GM19193 (cell line): ENCODE results near the gene GC.

ENCODE experiments used
- POLR2A ChIP-seq: IDR thresholded peaks from 4 replicates; pipeline ENCODE4 v1.6.1; 2011; ENCODE audit not compliant: insufficient read depth, insufficient read length; ENCODE audit errors: extremely low read depth

Gene GC

DNA sequence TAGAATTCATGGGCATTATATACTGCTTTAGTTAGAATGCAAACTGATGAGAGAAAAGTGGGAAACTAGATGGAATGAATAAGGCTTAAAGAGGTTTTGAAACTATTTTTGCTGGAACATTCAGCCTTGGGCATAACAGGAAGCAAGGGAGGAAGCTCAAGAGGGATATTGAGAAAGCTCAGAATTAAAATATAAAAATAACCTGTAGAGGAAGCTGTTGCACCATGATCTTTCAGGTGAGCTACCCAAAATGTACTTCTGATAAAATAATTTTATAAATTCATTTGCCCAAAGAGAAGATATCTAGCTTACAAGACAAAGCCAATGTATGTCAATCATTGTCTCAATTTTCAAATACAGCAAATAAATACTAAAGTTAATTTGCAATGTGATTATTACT is 11.3 kb downstream of the GC start:
- no peak for TF ChIP-seq POLR2A

DNA sequence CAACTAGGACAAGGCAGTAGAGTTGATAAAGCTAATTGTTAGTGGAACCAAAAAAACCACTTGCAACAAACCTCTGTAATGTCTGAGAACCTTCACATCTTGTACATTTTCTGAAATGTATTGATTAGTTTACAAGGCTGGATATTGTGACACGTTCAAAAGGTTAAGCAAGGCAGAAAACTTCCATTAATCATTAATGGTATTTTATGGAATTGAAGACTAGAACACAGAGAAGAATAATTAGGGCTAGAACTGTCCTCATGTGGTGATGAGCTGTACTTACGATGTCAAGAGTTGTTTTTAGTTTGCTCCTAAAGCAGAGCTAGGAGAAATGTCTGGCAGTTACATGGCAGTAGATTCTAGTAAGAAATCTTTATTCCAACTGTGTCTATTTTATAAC is 12.3 kb downstream of the GC start:
- no peak for TF ChIP-seq POLR2A

DNA sequence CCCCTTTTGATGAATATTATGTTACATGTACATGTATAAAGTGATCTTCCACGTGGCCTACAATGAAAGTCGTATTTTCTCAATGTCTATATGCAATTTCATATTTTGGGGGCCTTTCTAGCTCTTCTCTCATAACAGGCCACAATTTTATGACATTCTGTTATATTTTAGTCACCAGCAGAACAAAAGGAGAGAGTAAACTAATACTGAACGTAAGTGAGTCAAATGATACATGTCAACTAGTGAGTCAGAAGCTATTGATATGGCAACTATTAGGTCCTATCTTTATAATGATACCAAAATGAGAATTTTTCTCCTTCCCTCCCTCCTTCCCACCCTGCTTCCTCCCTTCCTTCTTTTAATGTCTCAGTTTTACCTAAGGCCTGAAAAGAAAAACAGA is 14.4 kb downstream of the GC start:
- TF ChIP-seq POLR2A, result no peak

DNA sequence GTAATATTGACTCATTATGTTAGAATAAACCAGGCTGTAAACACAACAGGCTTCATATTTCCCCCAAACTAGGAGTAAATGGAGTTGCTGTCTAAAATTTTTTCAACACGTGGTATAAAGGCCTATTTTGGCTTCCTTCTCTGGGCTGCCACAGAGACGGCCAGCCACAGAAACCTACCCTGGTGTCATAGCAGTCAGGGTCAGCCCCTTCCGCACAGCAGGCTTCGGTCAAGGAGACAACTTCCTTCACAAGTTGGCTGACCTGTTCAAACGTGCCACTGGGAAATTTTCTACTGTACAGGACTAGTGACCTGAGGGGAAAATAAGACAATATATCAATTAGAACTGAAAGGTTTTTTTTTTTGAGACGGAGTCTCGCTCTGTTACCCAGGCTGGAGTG is 15.8 kb downstream of the GC start:
- TF ChIP-seq POLR2A, result no peak

DNA sequence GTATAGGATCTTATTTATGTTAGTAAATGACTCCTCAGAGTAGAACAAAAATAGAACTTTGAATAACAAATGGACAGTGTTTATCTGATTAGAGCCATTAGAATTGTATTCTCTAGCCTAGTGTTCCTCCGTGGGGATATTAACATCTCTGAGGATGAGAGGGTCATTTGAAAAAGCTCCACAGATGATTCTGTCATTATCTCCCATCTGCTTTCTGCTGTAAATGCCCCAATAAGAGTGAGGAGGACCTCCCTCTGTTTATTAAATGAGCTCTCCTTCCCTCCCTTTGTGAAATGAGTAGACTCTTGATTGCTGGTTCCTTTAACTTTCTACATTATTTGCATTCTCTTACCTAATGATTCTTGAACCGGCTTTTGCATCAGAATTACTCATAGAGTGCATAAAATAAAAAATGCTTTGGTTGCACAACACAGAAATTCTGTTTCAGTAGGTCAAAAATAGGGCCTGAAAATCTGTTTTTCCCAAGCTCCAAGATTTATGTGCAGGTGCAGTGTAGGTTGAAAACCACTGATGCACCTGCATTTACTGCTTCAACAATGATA is 18.0 kb downstream of the GC start:
- TF ChIP-seq POLR2A, result no peak

DNA sequence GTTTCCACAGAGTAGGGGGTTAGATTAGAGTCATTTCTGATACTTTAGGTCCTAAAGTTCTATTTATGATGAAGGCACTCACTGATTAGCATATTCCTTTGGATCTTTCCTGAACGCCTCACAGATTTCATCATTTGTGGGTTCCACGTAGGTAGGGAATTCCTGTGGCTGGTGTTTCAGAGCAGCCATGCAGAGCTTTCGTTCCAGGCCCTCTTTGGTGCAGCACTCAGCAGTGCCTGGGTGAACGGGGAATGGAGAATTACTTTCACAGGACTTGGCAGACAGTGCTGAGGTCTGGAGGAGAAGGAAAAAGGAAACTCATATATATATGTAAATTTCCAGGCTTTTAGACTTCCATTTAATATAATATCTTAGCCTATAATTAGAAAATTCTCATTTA is 18.5 kb downstream of the GC start:
- no peak for TF ChIP-seq POLR2A

DNA sequence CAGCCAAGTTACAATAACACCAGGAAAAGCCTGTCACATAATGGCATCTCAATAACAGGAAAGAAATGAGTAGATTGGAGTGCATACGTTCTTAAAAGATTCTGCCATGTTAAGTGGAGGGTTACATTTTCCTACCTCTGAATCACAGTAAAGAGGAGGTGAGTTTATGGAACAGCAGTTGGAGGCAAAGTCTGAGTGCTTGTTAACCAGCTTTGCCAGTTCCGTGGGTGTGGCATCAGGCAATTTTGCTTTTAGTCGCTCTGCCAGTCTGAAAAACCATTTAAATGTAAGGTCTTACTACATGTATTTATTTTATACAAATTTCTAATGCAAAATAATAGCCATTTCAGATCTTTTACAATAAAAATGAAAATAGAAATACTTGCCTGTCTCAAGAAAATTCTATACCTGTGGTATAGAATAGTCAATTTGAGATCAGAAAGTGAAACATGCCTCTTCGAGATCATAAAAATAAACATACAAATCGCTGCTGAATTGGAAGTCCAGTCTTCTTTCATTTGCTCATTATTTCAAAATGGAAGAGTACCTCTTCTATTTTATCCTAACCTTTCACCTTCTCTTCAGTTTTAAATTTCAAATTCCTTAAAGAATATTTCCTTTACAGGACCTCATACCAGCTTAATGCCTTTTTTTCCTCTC is 31.4 kb downstream of the GC start:
- no peak for TF ChIP-seq POLR2A

DNA sequence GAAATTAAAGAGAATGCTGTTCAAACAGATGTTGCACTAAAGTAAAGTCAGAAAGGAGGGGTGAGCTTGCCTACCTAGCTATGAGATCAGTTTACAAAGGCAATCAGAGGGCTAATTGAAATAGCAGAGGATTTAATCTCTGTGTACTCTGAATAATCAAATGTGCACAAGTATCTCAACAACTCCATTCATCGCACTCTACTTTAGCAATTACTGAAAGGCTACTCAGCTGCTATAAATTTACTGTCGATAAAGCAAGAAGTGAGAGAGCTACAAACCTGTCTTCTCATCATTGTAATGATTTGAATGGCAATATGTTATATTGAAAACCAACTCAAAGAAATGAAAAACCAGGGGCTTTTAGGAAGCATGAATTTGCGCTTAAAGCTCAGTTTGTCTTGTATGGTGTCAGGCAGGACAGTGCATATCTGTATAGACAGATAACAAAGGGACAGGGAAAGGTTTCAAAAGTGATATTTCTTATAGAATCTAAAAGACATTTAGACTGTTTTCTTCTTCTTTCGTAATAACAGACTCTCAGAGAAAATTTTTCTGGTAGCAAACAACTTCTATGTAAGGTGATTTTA is 34.8 kb downstream of the GC start:
- no peak for TF ChIP-seq POLR2A

DNA sequence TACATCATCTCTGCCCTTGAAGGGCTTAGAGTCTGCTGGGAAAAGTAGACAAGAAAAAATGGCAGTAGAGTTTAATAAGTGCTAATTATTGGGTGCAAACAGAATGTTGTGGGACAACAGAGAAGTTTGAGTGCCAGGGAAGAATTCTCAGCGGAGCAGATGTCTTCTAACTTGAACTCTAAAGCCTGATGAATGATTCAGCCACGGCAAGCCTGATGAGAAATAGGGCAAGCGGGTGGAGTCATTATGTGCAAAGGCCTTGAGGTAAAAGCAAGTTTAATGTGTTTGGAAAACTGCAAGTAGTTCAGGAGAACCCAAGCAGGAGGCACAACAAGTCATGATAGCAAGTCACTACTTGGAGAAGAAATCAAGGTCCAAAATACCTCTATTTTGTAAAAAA is 37.5 kb downstream of the GC start:
- no peak for TF ChIP-seq POLR2A

DNA sequence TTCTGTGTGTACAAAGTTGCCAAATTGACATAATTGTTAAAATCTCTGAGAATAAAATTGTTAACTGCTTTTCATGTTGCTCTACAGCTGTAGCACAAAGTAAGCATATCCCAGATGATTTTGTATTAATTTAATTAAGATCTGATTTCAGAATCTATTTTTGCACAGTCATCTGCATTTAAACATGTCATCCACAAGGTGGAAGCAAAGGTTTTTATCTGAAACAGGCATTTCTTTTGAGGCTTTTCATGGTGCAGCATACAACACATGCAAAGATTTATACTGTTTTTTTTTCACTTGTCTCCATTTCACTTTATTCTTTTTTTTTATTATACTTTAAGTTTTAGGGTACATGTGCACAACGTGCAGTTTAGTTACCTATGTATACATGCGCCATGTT is 51.2 kb downstream of the GC start:
- TF ChIP-seq POLR2A, result no peak

DNA sequence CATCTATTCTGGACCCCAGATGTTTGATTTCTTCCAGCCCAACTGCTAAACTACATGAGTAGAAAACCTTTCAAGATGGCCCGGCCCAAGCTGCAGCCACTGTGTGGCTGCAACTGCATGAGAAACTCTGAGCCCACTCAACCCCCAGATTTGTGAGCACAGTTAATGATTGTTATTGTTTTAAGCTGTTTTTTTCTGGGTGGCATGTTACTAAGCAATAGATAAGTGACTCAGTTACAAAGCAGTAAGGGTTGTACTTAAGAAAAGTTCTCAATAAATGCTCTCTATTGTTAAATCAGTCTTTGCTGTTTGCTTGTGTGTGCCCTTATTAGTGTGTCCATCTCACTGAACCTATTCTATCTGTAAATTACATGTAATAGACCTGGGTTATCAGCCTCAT is 51.8 kb downstream of the GC start:
- no peak for TF ChIP-seq POLR2A

DNA sequence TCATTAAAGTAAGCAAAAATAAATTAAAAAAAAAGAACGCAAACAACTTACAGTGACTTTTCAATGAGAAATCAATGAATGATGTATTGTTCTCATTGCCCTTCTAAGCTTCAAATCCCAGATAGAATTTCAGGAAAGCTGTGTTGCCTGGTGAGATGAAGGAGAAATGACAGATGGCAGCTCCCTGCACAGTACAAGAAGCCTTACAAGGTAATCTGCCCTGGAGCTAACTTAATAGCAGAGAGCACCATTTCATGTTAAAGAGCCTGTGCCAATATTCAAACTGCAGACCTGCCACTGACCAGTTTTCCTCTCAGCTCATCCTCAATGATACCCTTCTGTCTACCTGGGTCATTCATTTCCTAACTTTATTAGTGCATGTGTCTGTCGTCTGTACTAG is 54.0 kb downstream of the GC start:
- no peak for TF ChIP-seq POLR2A

DNA sequence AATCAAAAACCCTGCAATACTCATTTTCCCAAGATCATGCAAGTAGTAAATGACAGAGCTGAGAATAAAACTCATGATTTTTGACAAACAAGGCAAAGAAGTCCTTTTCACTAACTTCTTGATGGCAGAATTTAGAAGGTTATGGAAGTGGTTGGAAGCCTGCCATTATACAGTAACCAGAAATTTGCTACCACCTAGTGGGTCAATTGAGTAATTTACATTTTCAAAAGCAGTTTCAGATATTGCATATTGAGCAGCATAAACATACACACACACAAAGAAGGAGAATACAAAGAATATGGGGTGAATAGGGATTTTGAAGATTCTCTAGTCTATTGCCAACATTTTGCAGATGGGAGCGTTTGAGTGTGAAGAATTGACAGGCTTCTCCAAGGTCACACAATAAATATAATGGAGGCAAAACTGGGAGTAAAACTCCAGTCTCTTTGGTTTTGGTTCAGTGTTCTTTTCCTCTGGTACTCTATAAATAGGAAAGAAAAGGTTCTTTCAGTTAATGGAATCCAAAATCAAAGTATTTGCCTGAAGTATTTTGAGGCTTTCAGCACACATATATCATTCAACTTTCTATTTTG is 70.2 kb downstream of the GC start:
- TF ChIP-seq POLR2A, result no peak

DNA sequence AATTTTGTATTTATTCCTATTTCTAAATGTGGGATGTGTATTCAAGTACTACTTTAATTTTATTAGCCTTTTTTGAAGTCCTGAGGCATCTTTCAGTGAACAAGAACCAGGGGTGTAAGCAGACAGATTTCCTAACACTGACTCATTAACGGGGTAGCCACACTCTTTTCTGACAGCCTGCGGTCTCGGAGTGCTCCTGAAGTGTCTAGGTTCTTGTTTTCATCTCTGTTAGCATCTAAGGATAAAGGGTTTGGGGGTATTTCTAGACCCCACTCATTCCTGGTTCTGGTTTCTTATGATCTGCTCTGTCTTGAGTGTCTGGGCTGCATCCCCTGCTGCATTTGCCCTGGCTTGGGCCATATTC is 71.9 kb downstream of the GC start:
- TF ChIP-seq POLR2A, result no peak

DNA sequence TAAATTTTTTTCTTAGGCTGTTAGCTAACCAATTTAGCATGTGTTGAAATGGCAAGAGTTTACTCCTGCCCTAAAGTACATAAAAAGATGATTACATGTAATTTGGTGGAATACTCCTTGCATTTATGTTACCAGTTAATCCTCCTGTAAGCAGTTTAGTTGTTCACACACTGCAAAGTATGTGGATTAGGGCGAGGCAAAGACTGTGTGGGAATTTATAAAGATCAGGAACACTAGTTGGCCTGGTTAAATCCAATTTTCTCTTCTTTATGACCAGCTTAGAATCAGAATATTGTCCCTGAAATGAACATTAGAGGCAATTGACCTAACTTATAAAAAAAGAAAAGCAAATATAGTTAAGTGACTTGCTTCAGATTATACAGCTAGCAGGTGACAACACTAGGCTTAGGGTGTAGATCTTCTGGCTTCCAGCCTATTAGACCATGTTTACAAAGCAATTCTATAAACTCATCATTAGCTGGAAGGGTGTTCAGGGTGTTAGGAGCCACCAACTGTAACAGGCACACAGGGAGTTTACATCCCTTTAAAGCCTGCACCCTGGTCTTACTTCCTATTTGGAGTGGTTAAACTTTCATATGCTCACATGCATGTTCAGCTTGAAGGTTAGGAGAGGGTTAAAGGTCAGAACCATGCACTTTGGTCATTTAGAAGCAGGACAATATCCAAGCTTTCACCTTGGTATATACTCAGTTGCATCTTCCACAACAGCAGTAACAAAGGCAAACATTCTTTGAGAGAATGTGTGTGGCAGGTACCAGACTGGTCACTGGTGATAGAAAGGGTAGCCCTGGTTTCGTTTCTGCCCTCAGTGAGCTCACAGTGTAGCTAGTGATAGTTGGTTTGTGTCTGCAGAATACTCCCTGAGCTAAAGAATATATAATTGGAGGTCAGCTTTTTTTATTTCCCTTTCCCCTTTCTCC is 72.6 kb downstream of the GC start:
- no peak for TF ChIP-seq POLR2A
